CD14-positive monocyte (primary cell): ENCODE data around the gene KCNE4. TPM values are rescaled to one million over a fixed set of nuclear protein-coding genes. Genes with fewer than 3 reads are reported as not detected.

ENCODE experiments used
- DNase-seq, 3 donors: peaks; one replicate each; pipeline ENCODE4 v3.0.0-alpha.2; 2011 to 2022
- H2AFZ ChIP-seq: 2 replicates; pipeline ENCODE4 v1.6.0; 2012; ENCODE audit warnings: mild to moderate bottlenecking, low read depth, low read length, inconsistent platforms; ENCODE audit not compliant: insufficient read depth, poor library complexity, severe bottlenecking
- H3K27ac ChIP-seq, 2 donors: 1 replicate in 1 of 2; 2 replicates in 1 of 2; pipeline ENCODE4 v1.5.1; 2012 to 2013; ENCODE audit warnings: low read length in 2 of 2, control low read depth in 1 of 2, inconsistent platforms in 1 of 2, low read depth in 1 of 2, mild to moderate bottlenecking in 1 of 2
- H3K27me3 ChIP-seq, 2 donors: one replicate each; pipeline versions ENCODE4 v1.6.0 to v1.6.1; 2011 to 2013; ENCODE audit warnings: low read length in 2 of 2; ENCODE audit not compliant: control insufficient read depth in 2 of 2, insufficient read depth in 2 of 2
- H3K36me3 ChIP-seq, 2 donors: replicated peaks in 1 of 2; 1 replicate in 1 of 2; 2 replicates in 1 of 2; pipeline versions ENCODE4 v1.5.1 to v1.6.1; 2012 to 2013; ENCODE audit warnings: low read length in 2 of 2, control low read depth in 1 of 2, inconsistent platforms in 1 of 2, mild to moderate bottlenecking in 1 of 2; ENCODE audit not compliant: insufficient read depth in 2 of 2, control insufficient read depth in 1 of 2
- H3K4me1 ChIP-seq, 2 donors: 1 replicate in 1 of 2; 2 replicates in 1 of 2; pipeline versions ENCODE4 v1.5.1 to v1.6.1; 2012 to 2013; ENCODE audit warnings: low read length in 2 of 2, control low read depth in 1 of 2, inconsistent platforms in 1 of 2, mild to moderate bottlenecking in 1 of 2, moderate library complexity in 1 of 2; ENCODE audit not compliant: insufficient read depth in 2 of 2, control insufficient read depth in 1 of 2
- H3K4me2 ChIP-seq: replicated peaks from 2 replicates; pipeline ENCODE3; 2012; ENCODE audit warnings: low read length, moderate library complexity, mild to moderate bottlenecking; ENCODE audit not compliant: poor library complexity, severe bottlenecking; ENCODE audit errors: extremely low read depth
- H3K4me3 ChIP-seq, 3 experiments: fragments of 200-600 bp in 1 of 3; sonication (generic) in 1 of 3; replicated peaks in 1 of 3; 1 replicate in 2 of 3; 2 replicates in 1 of 3; pipeline ENCODE4 v1.5.1; 2011 to 2013; ENCODE audit warnings: low read length in 3 of 3, mild to moderate bottlenecking in 3 of 3, control low read depth in 2 of 3, low read depth in 2 of 3, inconsistent platforms in 1 of 3, moderate library complexity in 1 of 3
- H3K79me2 ChIP-seq: 2 replicates; pipeline ENCODE4 v1.6.0; 2012; ENCODE audit warnings: mild to moderate bottlenecking, control low read depth, inconsistent platforms, low read length, moderate library complexity; ENCODE audit not compliant: insufficient read depth
- H3K9ac ChIP-seq: 2 replicates; pipeline ENCODE4 v1.6.0; 2017; ENCODE audit warnings: low read length, mild to moderate bottlenecking; ENCODE audit not compliant: insufficient read depth, poor library complexity, severe bottlenecking
- H3K9me3 ChIP-seq, 2 donors: replicated peaks in 1 of 2; 1 replicate in 1 of 2; 2 replicates in 1 of 2; pipeline versions ENCODE4 v1.5.1 to v1.6.1; 2012 to 2013; ENCODE audit warnings: low read length in 2 of 2, control low read depth in 1 of 2; ENCODE audit not compliant: control insufficient read depth in 1 of 2, insufficient read depth in 1 of 2
- H4K20me1 ChIP-seq: 2 replicates; pipeline ENCODE4 v1.6.0; 2012; ENCODE audit warnings: mild to moderate bottlenecking, low read length, control low read depth, moderate library complexity; ENCODE audit not compliant: insufficient read depth
- H3K27ac Mint-ChIP-seq, 7 donors: one replicate each; pipeline ENCODE4 v1.8.0; 2020; ENCODE audit warnings: mild to moderate bottlenecking in 7 of 7, mixed read lengths in 7 of 7, moderate library complexity in 6 of 7, inconsistent platforms in 2 of 7
- H3K27me3 Mint-ChIP-seq, 3 donors: one replicate each; pipeline ENCODE4 v1.8.0; 2021 to 2022; ENCODE audit warnings: low read depth in 3 of 3, mild to moderate bottlenecking in 3 of 3, mixed read lengths in 3 of 3, moderate library complexity in 3 of 3, inconsistent platforms in 1 of 3
- H3K36me3 Mint-ChIP-seq, 2 donors: one replicate each; pipeline ENCODE4 v1.8.0; 2020; ENCODE audit warnings: mixed read lengths in 2 of 2, inconsistent platforms in 1 of 2, mild to moderate bottlenecking in 1 of 2
- H3K4me1 Mint-ChIP-seq: one replicate; pipeline ENCODE4 v1.8.0; 2020; ENCODE audit warnings: mild to moderate bottlenecking, mixed read lengths
- H3K4me3 Mint-ChIP-seq, 2 donors: one replicate each; pipeline ENCODE4 v1.8.0; 2020; ENCODE audit warnings: mild to moderate bottlenecking in 2 of 2, mixed read lengths in 2 of 2, moderate library complexity in 1 of 2
- H3K9me3 Mint-ChIP-seq, 7 donors: one replicate each; pipeline ENCODE4 v1.8.0; 2020 to 2022; ENCODE audit warnings: mixed read lengths in 7 of 7, mild to moderate bottlenecking in 6 of 7, moderate library complexity in 6 of 7, inconsistent platforms in 2 of 7
- CTCF ChIP-seq: fragments of 200-600 bp; IDR thresholded peaks from one replicate; pipeline ENCODE4 v1.8.0; 2022; ENCODE audit warnings: antibody characterized with exemption, mild to moderate bottlenecking
- WGBS: methylation state at CpG from one replicate; pipeline ENCODE4 v1.1.5; 2013; ENCODE audit warnings: missing lambda C conversion rate; ENCODE audit not compliant: insufficient coverage; 5-methylcytosine and 5-hydroxymethylcytosine counted together
- intact Hi-C, 2 donors: fragments of 100-400 bp; cut with micrococcal nuclease; formaldehyde crosslinking; loops; one replicate each; pipeline versions ENCODE4 v1.15.0 to v1.15.1; 2023
- polyA plus RNA-seq, 3 donors: library from polyadenylated mRNA; depleted of rRNA in 1 of 3; unstranded in 2 of 3; stranded (reverse) in 1 of 3; fragments of 300-500 nt in 2 of 3; fragments of >200 nt in 1 of 3; fragmentation: Illumina TruSeq in 2 of 3; gene quantifications; 1 replicate in 2 of 3; 2 replicates in 1 of 3; pipeline ENCODE4 v1.2.3, GENCODE V29; 2012 to 2021

Gene KCNE4
- polyA plus RNA-seq, 3 donors = not detected

- no peak overlapping the region for H3K4me2 ChIP-seq
- intact Hi-C loops = no loop called here
- WGBS = 88% methylated on average over 9 of the region's 12 CpGs
- Mint-ChIP-seq H3K4me1 (peaks cover 44% of the 10 kb centered on the region), H3K27ac (peak overlapping the region in 1 of 7 donors; percentile 79), H3K9me3 (peaks cover 0 to 2% (median 1%) of the 10 kb centered on the region in 7 donors), H3K36me3 (no peaks in the 10 kb centered on the region), H3K4me3 (no peak overlapping the region), H3K27me3 (peaks cover 0 to 1% (median under 1%) of the 10 kb centered on the region in 3 donors)
- H3K79me2 ChIP-seq = no peaks in the 10 kb centered on the region
- no peaks in the 10 kb centered on the region for H3K36me3 ChIP-seq
- no peak overlapping the region for H3K27ac ChIP-seq
- H4K20me1 ChIP-seq = no peaks in the 10 kb centered on the region
- TF ChIP-seq CTCF = no peak
- peaks cover 26 to 30% of the 10 kb centered on the region in 2 donors for H3K4me1 ChIP-seq
- H2AFZ ChIP-seq = no peak overlapping the region
- no peak for DNase-seq
- no peaks in the 10 kb centered on the region for H3K27me3 ChIP-seq
- no peak overlapping the region for H3K4me3 ChIP-seq
- H3K9me3 ChIP-seq = no peaks in the 10 kb centered on the region
- H3K9ac ChIP-seq = no peak overlapping the region
Observed at GRCh38 chr2:223044092-223044836, 7.7 kb upstream of the KCNE4 start.

- Mint-ChIP-seq H3K9me3 (peaks cover 0 to 2% (median 1%) of the 10 kb centered on the region in 7 donors), H3K4me3 (no peak overlapping the region), H3K4me1 (peaks cover 44% of the 10 kb centered on the region), H3K27me3 (peaks cover 0 to 1% (median 1%) of the 10 kb centered on the region in 3 donors), H3K36me3 (no peaks in the 10 kb centered on the region), H3K27ac (no peak overlapping the region)
- intact Hi-C loops = no loop called here
- Histone ChIP-seq H3K4me1 (peaks cover 26 to 30% of the 10 kb centered on the region in 2 donors), H3K4me3 (no peak overlapping the region), H3K79me2 (no peaks in the 10 kb centered on the region), H3K27ac (no peak overlapping the region), H3K36me3 (no peaks in the 10 kb centered on the region), H3K27me3 (no peaks in the 10 kb centered on the region), H3K9me3 (no peaks in the 10 kb centered on the region), H3K9ac (no peak overlapping the region), H4K20me1 (no peaks in the 10 kb centered on the region), H2AFZ (no peak overlapping the region), H3K4me2 (no peak overlapping the region)
- DNase-seq = no peak
- no peak for TF ChIP-seq CTCF
- 100% methylated on average over 2 of the region's 5 CpGs for WGBS
Observed at GRCh38 chr2:223044916-223045700, 6.9 kb upstream of the KCNE4 start.
